Smooth muscle cell (in vitro differentiated cells): ENCODE measurements around the gene TMEM233. TPM values are rescaled to one million over a fixed set of nuclear protein-coding genes. Genes with fewer than 3 reads are reported as not detected.

ENCODE experiments used
- DNase-seq: peaks from one replicate; lab custom pipeline; 2025; ENCODE audit not compliant: unreplicated experiment; lab: John Stamatoyannopoulos, UW
- H2AFZ ChIP-seq: fragments of 200-600 bp; sonication (generic); 2 replicates; pipeline ENCODE4 v1.6.0; 2016; ENCODE audit warnings: antibody characterized with exemption, low read depth, mild to moderate bottlenecking
- H3F3A ChIP-seq: fragments of 200-600 bp; sonication (generic); 2 replicates; pipeline ENCODE4 v1.6.0; 2017; ENCODE audit warnings: antibody characterized with exemption, low read depth
- H3K27ac ChIP-seq: fragments of 200-600 bp; sonication (generic); 2 replicates; pipeline ENCODE4 v1.5.1; 2016; ENCODE audit warnings: low read depth, mild to moderate bottlenecking
- H3K27me3 ChIP-seq: fragments of 200-600 bp; sonication (generic); 2 replicates; pipeline ENCODE4 v1.6.1; 2016; ENCODE audit warnings: low read depth, mild to moderate bottlenecking
- H3K36me3 ChIP-seq: fragments of 200-600 bp; sonication (generic); 2 replicates; pipeline ENCODE4 v1.5.1; 2016; ENCODE audit warnings: low read depth
- H3K4me1 ChIP-seq: fragments of 200-600 bp; sonication (generic); 2 replicates; pipeline ENCODE4 v1.5.1; 2016; ENCODE audit warnings: low read depth
- H3K4me2 ChIP-seq: fragments of 200-600 bp; sonication (generic); 2 replicates; pipeline ENCODE4 v1.6.0; 2016; ENCODE audit warnings: mild to moderate bottlenecking
- H3K4me3 ChIP-seq: fragments of 200-600 bp; sonication (generic); 2 replicates; pipeline ENCODE4 v1.5.1; 2016; ENCODE audit warnings: mild to moderate bottlenecking
- H3K79me2 ChIP-seq: fragments of 200-600 bp; sonication (generic); 2 replicates; pipeline ENCODE4 v1.6.0; 2016; ENCODE audit warnings: low read depth, mild to moderate bottlenecking
- H3K9ac ChIP-seq: fragments of 200-600 bp; sonication (generic); 2 replicates; pipeline ENCODE4 v1.6.0; 2016; ENCODE audit warnings: low read depth
- H3K9me3 ChIP-seq: fragments of 200-600 bp; sonication (generic); replicated peaks from 2 replicates; pipeline ENCODE4 v1.5.1; 2016; ENCODE audit warnings: low read depth
- H4K20me1 ChIP-seq: fragments of 200-600 bp; sonication (generic); 2 replicates; pipeline ENCODE4 v1.6.0; 2016; ENCODE audit warnings: low read depth
- CTCF ChIP-seq: fragments of 200-600 bp; sonication (generic); IDR thresholded peaks from 2 replicates; pipeline ENCODE4 v1.5.1; 2017; ENCODE audit warnings: borderline replicate concordance, mild to moderate bottlenecking, antibody characterized with exemption; ENCODE audit not compliant: insufficient read depth, poor library complexity, severe bottlenecking
- WGBS: methylation state at CpG from one replicate; pipeline ENCODE4 v1.1.7; 2016; ENCODE audit warnings: low lambda C conversion rate; 5-methylcytosine and 5-hydroxymethylcytosine counted together
- polyA plus RNA-seq: library from polyadenylated mRNA; unstranded; fragments of >200 nt; fragmentation: Nextera tagmentation; extraction: Ambion mirVana; gene quantifications from 2 replicates; pipeline ENCODE4 v1.2.1, GENCODE V29; 2016
- small RNA-seq: library from RNA; depleted of rRNA; stranded (forward); fragments of <200 nt; gene quantifications from one replicate; pipeline ENCODE3, GENCODE V24; 2014
- total RNA-seq: library from RNA; depleted of rRNA; stranded (reverse); fragments of >200 nt; gene quantifications from 2 replicates; pipeline ENCODE4 v1.2.3, GENCODE V29; 2014

Gene TMEM233
- total and polyA plus RNA-seq, 2 experiments from 2014 or later = not detected

- no peaks in the 10 kb centered on the region for H3K27me3 ChIP-seq
- no peaks in the 10 kb centered on the region for H3K9me3 ChIP-seq
- no peak for DNase-seq
- H3K79me2 ChIP-seq = no peaks in the 10 kb centered on the region
- H2AFZ ChIP-seq = no peak overlapping the region
- H3K9ac ChIP-seq = no peak overlapping the region
- H4K20me1 ChIP-seq = no peaks in the 10 kb centered on the region
- no peak overlapping the region for H3K4me3 ChIP-seq
- peaks cover 8% of the 10 kb centered on the region for H3F3A ChIP-seq
- peak overlapping the region; percentile 31 for H3K4me2 ChIP-seq
- whole genome bisulfite sequencing = 84% methylated on average over 5 of the region's 5 CpGs
- no peak for TF ChIP-seq CTCF
- no peaks in the 10 kb centered on the region for H3K36me3 ChIP-seq
- no peaks in the 10 kb centered on the region for H3K4me1 ChIP-seq
- peak overlapping the region; percentile 74 for H3K27ac ChIP-seq
These were observed 98.8 kb downstream of the TMEM233 start for GRCh38 chr12:119692410-119692809.

Small RNAs within 50 kb of the gene (small RNA-seq; reads per million reads assigned to genes)
- not detected for gene RN7SKP197

Other genes starting within 250 kb of the TMEM233 start
- gene PRKAB1, start 74.4 kb downstream of the TMEM233 start, total RNA-seq = 17.3 and 24.7 TPM in 2 replicates
- 26.0 and 26.3 TPM in 2 replicates for gene PRKAB1, start 74.4 kb downstream of the TMEM233 start, polyA plus RNA-seq